Activated CD4-positive, alpha-beta T cell treated with anti-CD3 and anti-CD28 coated beads, Interleukin-2, Interleukin-6, amounts not matched to agents 100 ng/mL and 50 ng/mL, durations not matched to agents 16 hours and 8 hours (primary cell): Measurements from ENCODE around the gene TAS2R13.

Experiments
- DNase-seq: peaks from one replicate; pipeline ENCODE4 v3.0.0-alpha.2; 2020

TAS2R13 gene

GRCh38 chr12:10867381-10867780 lies 42.0 kb downstream of the TAS2R13 start:
- no peak for DNase-seq

GRCh38 chr12:10863512-10864218 lies 45.7 kb downstream of the TAS2R13 start:
- DNase-seq = no peak

GRCh38 chr12:10861366-10861765 lies 48.0 kb downstream of the TAS2R13 start:
- no peak for DNase-seq
